Measurements from ENCODE around the gene GLIS1. TPM values are rescaled to one million over a fixed set of nuclear protein-coding genes. Genes with fewer than 3 reads are reported as not detected.
"Not testable (repeated sequence)": the region's sequence is repeated elsewhere in the genome, so short reads cannot be mapped to it uniquely, and the experiment has no call there.

The GLIS1 gene
- total RNA-seq, 1 donor from 2014 or later = not detected

DNA sequence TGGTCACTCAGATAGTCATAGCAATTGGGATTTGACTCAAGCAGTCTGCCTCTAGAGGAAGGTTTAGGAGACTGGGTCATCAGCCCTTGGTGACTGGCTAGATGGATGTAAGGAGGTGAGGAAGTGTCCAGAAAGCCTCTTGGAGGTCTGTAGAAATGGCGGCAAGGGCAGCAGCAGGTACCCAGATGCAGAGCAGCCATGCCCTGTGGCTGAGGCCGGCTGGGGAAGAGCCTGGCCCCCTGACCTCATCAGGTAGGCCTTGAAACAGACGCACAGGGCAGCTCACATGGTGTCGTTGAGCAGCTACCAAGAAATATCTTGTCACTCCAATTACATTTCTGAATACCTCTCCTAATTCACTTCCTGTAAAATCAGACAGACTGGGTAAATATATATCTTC lies 181.6 kb downstream of the GLIS1 start:
- TF ChIP-seq, protein P1, sequence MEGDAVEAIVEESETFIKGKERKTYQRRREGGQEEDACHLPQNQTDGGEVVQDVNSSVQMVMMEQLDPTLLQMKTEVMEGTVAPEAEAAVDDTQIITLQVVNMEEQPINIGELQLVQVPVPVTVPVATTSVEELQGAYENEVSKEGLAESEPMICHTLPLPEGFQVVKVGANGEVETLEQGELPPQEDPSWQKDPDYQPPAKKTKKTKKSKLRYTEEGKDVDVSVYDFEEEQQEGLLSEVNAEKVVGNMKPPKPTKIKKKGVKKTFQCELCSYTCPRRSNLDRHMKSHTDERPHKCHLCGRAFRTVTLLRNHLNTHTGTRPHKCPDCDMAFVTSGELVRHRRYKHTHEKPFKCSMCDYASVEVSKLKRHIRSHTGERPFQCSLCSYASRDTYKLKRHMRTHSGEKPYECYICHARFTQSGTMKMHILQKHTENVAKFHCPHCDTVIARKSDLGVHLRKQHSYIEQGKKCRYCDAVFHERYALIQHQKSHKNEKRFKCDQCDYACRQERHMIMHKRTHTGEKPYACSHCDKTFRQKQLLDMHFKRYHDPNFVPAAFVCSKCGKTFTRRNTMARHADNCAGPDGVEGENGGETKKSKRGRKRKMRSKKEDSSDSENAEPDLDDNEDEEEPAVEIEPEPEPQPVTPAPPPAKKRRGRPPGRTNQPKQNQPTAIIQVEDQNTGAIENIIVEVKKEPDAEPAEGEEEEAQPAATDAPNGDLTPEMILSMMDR (IDR thresholded peaks at IDR 0.05) = no peak

DNA sequence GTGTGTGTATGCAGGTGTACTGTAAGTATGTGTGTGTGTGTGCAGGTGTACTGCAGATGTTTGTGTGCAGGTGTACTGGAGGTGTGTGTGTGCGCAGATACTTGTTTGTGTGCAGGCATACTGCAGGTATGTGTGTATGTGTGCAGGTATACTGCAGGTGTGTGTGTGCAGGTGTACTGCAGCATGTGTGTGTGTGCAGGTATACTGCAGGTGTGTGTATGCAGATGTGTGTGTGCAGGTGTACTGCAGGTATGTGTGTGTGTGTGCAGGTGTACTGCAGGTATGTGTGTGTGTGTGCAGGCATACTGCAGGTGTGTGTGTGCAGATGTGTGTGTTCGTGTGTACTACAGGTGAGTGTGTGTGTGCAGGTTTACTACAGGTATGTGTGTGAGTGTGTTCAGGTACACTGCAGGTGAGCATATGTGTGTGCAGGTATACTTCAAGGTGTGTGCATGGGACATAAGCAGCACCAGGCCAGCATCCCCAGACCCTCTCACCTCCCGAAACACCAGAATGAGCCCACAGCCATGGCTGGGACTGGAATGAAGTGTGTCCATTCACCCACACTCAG lies 182.2 kb downstream of the GLIS1 start:
- no peaks in the 10 kb centered on the region for H3K9me3 ChIP-seq
- intact Hi-C loops (cut with DNase I) = no loop called here
- TF ChIP-seq, protein P1 (IDR thresholded peaks at IDR 0.05) = no peak
- no peak for DNase-seq (ENCODE audit: low spot score in 2 of 2)
- H3K27me3 ChIP-seq = no peaks in the 10 kb centered on the region
- no peaks in the 10 kb centered on the region for H3K36me3 ChIP-seq
- no peak overlapping the region for H3K4me3 ChIP-seq
- no peaks in the 10 kb centered on the region for H3K4me1 ChIP-seq
- no peak overlapping the region for H3K27ac ChIP-seq

More for the DNA sequence above, 181.6 kb downstream of the GLIS1 start:
- Histone ChIP-seq H3K36me3 (no peaks in the 10 kb centered on the region), H3K9me3 (no peaks in the 10 kb centered on the region), H3K4me1 (no peaks in the 10 kb centered on the region), H3K27ac (no peak overlapping the region), H3K4me3 (no peak overlapping the region), H3K27me3 (no peaks in the 10 kb centered on the region)
- peak in 1 of 2 donors; percentile 28 for DNase-seq (ENCODE audit: low spot score in 2 of 2)
- intact Hi-C loops (cut with DNase I) = no loop called here

DNA sequence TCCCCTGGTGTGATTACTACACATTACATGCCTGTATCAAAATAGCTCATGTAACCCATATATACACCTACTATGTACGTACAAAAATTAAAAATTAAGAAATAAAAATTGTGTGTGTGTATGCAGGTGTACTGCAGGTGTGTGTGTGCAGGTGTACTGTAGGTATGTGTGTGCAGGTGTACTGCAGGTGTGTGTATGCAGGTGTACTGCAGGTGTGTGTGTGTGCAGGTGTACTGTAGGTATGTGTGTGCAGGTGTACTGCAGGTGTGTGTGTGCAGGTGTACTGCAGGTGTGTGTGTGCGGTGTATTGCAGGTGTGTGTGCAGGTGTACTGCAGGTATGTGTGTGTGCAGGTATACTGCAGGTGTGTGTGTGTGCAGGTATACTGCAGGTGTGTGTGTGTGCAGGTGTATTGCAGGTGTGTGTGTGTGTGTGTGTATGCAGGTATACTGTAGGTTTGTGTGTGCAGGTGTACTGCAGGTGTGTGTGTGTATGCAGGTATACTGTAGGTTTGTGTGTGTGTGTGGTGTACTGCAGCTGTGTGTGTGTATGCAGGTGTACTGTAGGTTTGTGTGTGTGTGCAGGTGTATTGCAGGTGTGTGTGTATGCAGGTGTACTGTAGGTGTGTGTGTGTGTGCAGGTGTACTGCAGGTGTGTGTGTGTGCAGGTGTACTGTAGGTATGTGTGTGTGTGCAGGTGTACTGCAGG lies 183.2 kb downstream of the GLIS1 start:
- H3K4me1 ChIP-seq; H3K36me3 ChIP-seq; H3K4me3 ChIP-seq; H3K27ac ChIP-seq; H3K27me3 ChIP-seq; DNase-seq (ENCODE audit: low spot score in 2 of 2); H3K9me3 ChIP-seq; intact Hi-C loops (cut with DNase I): not testable (repeated sequence)

DNA sequence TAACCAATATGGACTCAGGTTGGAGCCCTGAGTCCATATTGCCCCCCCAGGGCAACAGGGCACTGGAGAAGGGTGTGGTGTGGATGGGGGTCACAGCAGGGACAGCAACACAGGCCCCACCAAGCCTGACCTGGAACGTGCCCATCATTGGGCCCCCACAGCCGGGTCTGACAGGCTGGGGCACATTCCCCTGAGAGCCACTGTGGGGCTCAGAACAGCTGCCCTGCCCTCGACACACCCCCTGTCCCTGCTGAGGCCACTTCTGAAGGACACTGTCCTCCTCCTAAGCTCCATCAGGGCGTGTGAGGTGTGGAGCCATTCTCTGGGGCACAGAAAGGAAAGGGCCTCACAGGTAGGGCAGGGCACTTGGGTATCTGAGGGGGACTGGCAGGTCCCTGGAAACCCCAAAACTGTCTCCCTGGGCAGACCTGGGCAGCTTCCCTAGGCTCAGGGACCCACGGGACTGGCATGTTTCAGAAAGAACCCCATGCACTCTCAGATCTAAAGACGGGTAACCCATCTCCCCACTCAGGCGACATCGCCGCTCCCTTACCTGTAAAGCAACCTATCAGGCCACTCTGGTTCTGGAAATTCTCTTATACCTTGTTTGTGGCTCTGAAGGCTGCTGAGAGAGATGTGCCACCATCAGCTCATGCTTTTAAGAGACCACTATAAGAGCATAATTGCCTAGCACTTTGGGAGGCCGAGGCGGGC lies 184.2 kb downstream of the GLIS1 start:
- peak in 1 of 2 donors; percentile 31 for DNase-seq (ENCODE audit: low spot score in 2 of 2)
- intact Hi-C loops (cut with DNase I) = no loop called here

DNA sequence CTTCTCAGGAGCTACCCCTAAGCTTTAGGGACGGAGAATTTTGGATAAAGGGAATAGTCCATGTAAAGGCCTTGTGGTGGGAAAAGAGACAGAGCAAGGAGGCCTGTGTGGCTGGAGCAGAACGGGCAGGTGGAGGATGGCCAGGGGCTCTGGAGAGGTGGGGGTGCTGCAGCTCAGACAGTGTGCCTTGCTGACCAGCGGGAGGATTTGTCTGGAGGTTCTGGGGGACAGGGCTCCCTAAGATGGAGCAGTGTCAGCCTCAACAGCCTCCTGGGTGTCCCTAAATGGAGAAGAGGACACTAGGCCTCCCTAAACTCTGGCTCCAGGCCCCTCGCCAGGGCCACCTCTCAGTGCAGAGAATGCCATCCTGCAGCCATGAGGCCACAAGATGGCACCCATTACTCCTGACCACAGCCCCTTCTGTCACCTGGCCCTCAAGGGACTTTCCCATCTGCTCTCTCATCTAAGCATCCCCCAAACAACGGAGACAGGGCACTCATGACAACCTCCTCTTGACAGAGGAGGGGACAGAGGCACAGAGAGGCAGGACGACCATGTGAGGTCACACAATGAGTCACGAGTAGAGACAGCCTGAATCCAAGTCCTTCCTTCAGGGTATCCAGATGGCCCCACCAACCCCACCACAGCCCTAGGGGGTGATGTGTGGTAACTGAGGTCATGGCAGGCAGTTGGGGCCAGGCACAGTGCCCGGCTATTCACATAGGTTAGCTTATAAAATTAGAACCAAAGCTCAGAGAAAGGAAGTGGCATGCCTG lies 185.0 kb downstream of the GLIS1 start:
- Histone ChIP-seq H3K9me3 (no peaks in the 10 kb centered on the region), H3K27me3 (no peaks in the 10 kb centered on the region), H3K36me3 (no peaks in the 10 kb centered on the region), H3K4me3 (no peak overlapping the region), H3K4me1 (no peaks in the 10 kb centered on the region), H3K27ac (no peak overlapping the region)
- TF ChIP-seq, protein P1 (IDR thresholded peaks at IDR 0.05) = no peak
- DNase-seq (ENCODE audit: low spot score in 2 of 2) = peak in 1 of 2 donors; percentile 44
- intact Hi-C loops (cut with DNase I) = no loop called here

More for the DNA sequence above, 184.2 kb downstream of the GLIS1 start:
- H3K9me3 ChIP-seq = no peaks in the 10 kb centered on the region
- no peaks in the 10 kb centered on the region for H3K4me1 ChIP-seq
- H3K36me3 ChIP-seq = no peaks in the 10 kb centered on the region
- TF ChIP-seq, protein P1 (IDR thresholded peaks at IDR 0.05) = no peak
- no peak overlapping the region for H3K4me3 ChIP-seq
- no peaks in the 10 kb centered on the region for H3K27me3 ChIP-seq
- H3K27ac ChIP-seq = no peak overlapping the region
